Sigmoid colon (tissue), 7 donors: Measurements from ENCODE around the gene DLAT. TPM values are rescaled to one million over a fixed set of nuclear protein-coding genes. Genes with fewer than 3 reads are reported as not detected.
"Not testable (repeated sequence)": the region's sequence is repeated elsewhere in the genome, so short reads cannot be mapped to it uniquely, and the experiment has no call there.

Source experiments
- DNase-seq: peaks from one replicate; pipeline ENCODE4 v3.0.0-alpha.2; 2019
- H3K27ac ChIP-seq, 4 donors: fragments of 200-600 bp; sonication (generic); one replicate each; pipeline ENCODE4 v1.5.1; 2016 to 2019; ENCODE audit warnings: mild to moderate bottlenecking in 1 of 4
- H3K27me3 ChIP-seq, 3 donors: fragments of 200-600 bp; sonication (generic); one replicate each; pipeline ENCODE4 v1.5.1; 2019; ENCODE audit warnings: mild to moderate bottlenecking in 1 of 3
- H3K36me3 ChIP-seq, 4 donors: fragments of 200-600 bp; sonication (generic); one replicate each; pipeline ENCODE4 v1.5.1; 2016 to 2019
- H3K4me1 ChIP-seq, 4 donors: fragments of 200-600 bp; sonication (generic); one replicate each; pipeline ENCODE4 v1.5.1; 2017 to 2019
- H3K4me3 ChIP-seq, 4 donors: fragments of 200-600 bp; sonication (generic); one replicate each; pipeline ENCODE4 v1.5.1; 2017 to 2019; ENCODE audit warnings: mild to moderate bottlenecking in 2 of 4, moderate library complexity in 1 of 4
- H3K9me3 ChIP-seq, 4 donors: fragments of 200-600 bp in 3 of 4; sonication (generic) in 3 of 4; one replicate each; pipeline versions ENCODE4 v1.5.1 to v1.6.1; 2013 to 2019
- EP300 ChIP-seq, 4 donors: sonication (generic); formaldehyde crosslinking; IDR thresholded peaks; one replicate each; pipeline ENCODE4 v1.6.1; 2017; ENCODE audit warnings: antibody characterized with exemption in 4 of 4
- POLR2A ChIP-seq, 2 donors: fragments of 450-650 bp; IDR thresholded peaks; one replicate each; pipeline ENCODE4 v1.6.1; 2016; ENCODE audit warnings: antibody characterized with exemption in 2 of 2, mild to moderate bottlenecking in 2 of 2, moderate library complexity in 2 of 2
- POLR2AphosphoS5 ChIP-seq, 4 donors: sonication (generic); formaldehyde crosslinking; IDR thresholded peaks; one replicate each; pipeline ENCODE4 v1.6.1; 2017; ENCODE audit warnings: antibody characterized with exemption in 4 of 4
- WGBS, 2 donors: extraction: QIAGEN DNeasy Blood & Tissue Kit; methylation state at CpG; one replicate each; pipeline ENCODE4 v1.1.7; 2013; 5-methylcytosine and 5-hydroxymethylcytosine counted together
- intact Hi-C: fragments of 100-400 bp; cut with DNase I; formaldehyde crosslinking; loops from one replicate; pipeline ENCODE4 v1.15.1; 2023
- polyA plus RNA-seq, 3 donors: library from polyadenylated mRNA; stranded (reverse); fragments of 200-250 nt; gene quantifications; one replicate each; pipeline ENCODE4 v1.2.3, GENCODE V29; 2013
- total RNA-seq, 4 donors: library from RNA; depleted of rRNA; stranded (reverse); fragments of >200 nt; gene quantifications; one replicate each; pipeline ENCODE4 v1.1.0, GENCODE V29; 2016
- TF ChIP-seq, protein P1 (sequence below), 4 experiments: fragments of 450-650 bp in 3 of 4; fragments of 200-600 bp in 1 of 4; IDR thresholded peaks; one replicate each; pipeline ENCODE4 v1.5.1; 2016 to 2019; ENCODE audit warnings: antibody characterized with exemption in 4 of 4, mild to moderate bottlenecking in 3 of 4, moderate library complexity in 2 of 4
- donor health status: healthy with polysubstance abuse.
- donor health status: Bipolar disorder and iron deficiency.
- donor health status: healthy.

The DLAT gene
- total and polyA plus RNA-seq, 7 donors: 23.2 to 49.0 (median 27.3) TPM

- TF ChIP-seq, protein P1, sequence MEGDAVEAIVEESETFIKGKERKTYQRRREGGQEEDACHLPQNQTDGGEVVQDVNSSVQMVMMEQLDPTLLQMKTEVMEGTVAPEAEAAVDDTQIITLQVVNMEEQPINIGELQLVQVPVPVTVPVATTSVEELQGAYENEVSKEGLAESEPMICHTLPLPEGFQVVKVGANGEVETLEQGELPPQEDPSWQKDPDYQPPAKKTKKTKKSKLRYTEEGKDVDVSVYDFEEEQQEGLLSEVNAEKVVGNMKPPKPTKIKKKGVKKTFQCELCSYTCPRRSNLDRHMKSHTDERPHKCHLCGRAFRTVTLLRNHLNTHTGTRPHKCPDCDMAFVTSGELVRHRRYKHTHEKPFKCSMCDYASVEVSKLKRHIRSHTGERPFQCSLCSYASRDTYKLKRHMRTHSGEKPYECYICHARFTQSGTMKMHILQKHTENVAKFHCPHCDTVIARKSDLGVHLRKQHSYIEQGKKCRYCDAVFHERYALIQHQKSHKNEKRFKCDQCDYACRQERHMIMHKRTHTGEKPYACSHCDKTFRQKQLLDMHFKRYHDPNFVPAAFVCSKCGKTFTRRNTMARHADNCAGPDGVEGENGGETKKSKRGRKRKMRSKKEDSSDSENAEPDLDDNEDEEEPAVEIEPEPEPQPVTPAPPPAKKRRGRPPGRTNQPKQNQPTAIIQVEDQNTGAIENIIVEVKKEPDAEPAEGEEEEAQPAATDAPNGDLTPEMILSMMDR (IDR thresholded peaks at IDR 0.05): no peak
- TF ChIP-seq EP300 (IDR thresholded peaks at IDR 0.05): no peak
- no peak for TF ChIP-seq POLR2A (IDR thresholded peaks at IDR 0.05)
- no peak for TF ChIP-seq POLR2AphosphoS5 (IDR thresholded peaks at IDR 0.05)
- H3K27ac ChIP-seq: peak overlapping the region; percentile 92 to 94 (median 93)
- H3K9me3 ChIP-seq: no peaks in the 10 kb centered on the region
- no peak for DNase-seq
- WGBS, 2 donors: 5 to 6% methylated on average over 10 of the region's 10 CpGs
- intact Hi-C loops: no loop called here
- peak overlapping the region; percentile 76 to 88 (median 86) for H3K4me3 ChIP-seq
- H3K27me3 ChIP-seq: no peaks in the 10 kb centered on the region
- H3K36me3 ChIP-seq: peaks cover 7 to 51% (median 20%) of the 10 kb centered on the region in 4 donors
- peaks cover 0 to 14% (median 3%) of the 10 kb centered on the region in 4 donors for H3K4me1 ChIP-seq
Measured at GRCh38 chr11:112024178-112024772, 933 bp upstream of the DLAT start.

GRCh38 chr11:112025707-112026106 is 499 bp downstream of the DLAT start:
- Histone ChIP-seq H3K9me3 (no peaks in the 10 kb centered on the region), H3K27me3 (no peaks in the 10 kb centered on the region), H3K27ac (peak overlapping the region; percentile 92 to 94 (median 93)), H3K36me3 (peaks cover 0 to 51% (median 19%) of the 10 kb centered on the region in 4 donors), H3K4me1 (peaks cover 0 to 14% (median 3%) of the 10 kb centered on the region in 4 donors), H3K4me3 (peak overlapping the region; percentile 76 to 88 (median 86))
- 0% methylated on average over 8 of the region's 8 CpGs for WGBS, 2 donors
- intact Hi-C loops: loop anchor here (1.0 kb wide), 1 partner anchor 146 kb away; the partner anchor contains the start of genes CFAP68 and FDXACB1
- TF ChIP-seq, protein P1 (IDR thresholded peaks at IDR 0.05): no peak
- TF ChIP-seq POLR2AphosphoS5 (IDR thresholded peaks at IDR 0.05): no peak
- no peak for TF ChIP-seq EP300 (IDR thresholded peaks at IDR 0.05)
- TF ChIP-seq POLR2A (IDR thresholded peaks at IDR 0.05): no peak
- DNase-seq: no peak

DNA sequence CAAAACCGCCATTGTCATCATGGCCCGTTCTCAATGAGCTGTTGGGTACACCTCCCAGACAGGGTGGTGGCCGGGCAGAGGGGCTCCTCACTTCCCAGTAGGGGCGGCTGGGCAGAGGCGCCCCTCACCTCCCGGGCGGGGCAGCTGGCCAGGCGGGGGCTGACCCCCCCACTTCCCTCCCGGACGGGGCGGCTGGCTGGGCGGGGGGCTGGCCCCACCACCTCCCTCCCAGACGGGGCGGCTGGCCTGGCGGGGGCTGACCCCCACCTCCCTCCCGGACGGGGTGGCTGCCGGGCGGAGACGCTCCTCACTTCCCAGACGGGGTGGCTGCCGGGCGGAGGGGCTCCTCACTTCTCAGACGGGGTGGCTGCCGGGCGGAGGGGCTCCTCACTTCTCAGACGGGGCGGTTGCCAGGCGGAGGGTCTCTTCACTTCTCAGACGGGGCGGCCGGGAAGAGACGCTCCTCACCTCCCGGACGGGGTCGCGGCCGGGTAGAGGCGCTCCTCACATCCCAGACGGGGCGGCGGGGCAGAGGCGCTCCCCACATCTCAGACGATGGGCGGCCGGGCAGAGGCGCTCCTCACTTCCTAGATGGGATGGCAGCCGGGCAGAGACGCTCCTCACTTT is 1.7 kb downstream of the DLAT start:
- WGBS, 2 donors: 95 to 96% methylated on average over 41 to 47 of the region's 49 CpGs
- H3K9me3 ChIP-seq, intact Hi-C loops, H3K4me3 ChIP-seq, H3K27me3 ChIP-seq, H3K27ac ChIP-seq, DNase-seq: not testable (repeated sequence)
- H3K4me1 ChIP-seq: peaks cover 0 to 14% (median 3%) of the 10 kb centered on the region in 4 donors
- H3K36me3 ChIP-seq: peaks cover 0 to 51% (median 17%) of the 10 kb centered on the region in 4 donors

DNA sequence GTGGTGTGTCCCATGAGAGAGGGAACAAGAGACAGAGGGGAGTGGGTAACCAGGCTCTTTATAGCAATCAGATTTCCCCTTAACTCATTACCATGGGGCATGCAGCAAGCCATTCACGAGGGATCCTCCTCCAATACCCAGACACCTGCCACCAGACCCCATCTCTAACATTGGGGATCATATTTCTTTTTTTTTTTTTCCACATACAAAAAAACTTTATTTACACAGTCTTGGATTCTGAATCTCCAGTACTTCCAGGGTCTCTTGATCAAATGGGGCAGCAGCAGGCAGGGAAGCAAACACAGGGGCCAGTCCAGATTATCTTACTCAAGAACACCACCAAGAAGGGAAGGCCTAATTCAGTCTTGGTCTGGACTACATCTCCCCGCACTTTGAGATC is 4.3 kb downstream of the DLAT start:
- no peaks in the 10 kb centered on the region for H3K9me3 ChIP-seq
- peaks cover 0 to 60% (median 21%) of the 10 kb centered on the region in 4 donors for H3K36me3 ChIP-seq
- H3K4me3 ChIP-seq: no peak overlapping the region
- intact Hi-C loops: no loop called here
- no peak for DNase-seq
- H3K27ac ChIP-seq: no peak overlapping the region
- WGBS, 2 donors: 98 to 99% methylated on average over 2 of the region's 2 CpGs
- H3K4me1 ChIP-seq: peaks cover 0 to 11% (median 3%) of the 10 kb centered on the region in 4 donors
- no peaks in the 10 kb centered on the region for H3K27me3 ChIP-seq
- TF ChIP-seq POLR2AphosphoS5 (IDR thresholded peaks at IDR 0.05) (no peak), EP300 (IDR thresholded peaks at IDR 0.05) (no peak)

GRCh38 chr11:112033902-112034301 is 8.7 kb downstream of the DLAT start:
- no peaks in the 10 kb centered on the region for H3K4me1 ChIP-seq
- TF ChIP-seq, protein P1 (IDR thresholded peaks at IDR 0.05): no peak
- no peak for TF ChIP-seq POLR2AphosphoS5 (IDR thresholded peaks at IDR 0.05)
- peaks cover 0 to 90% (median 32%) of the 10 kb centered on the region in 4 donors for H3K36me3 ChIP-seq
- intact Hi-C loops: no loop called here
- H3K4me3 ChIP-seq: no peak overlapping the region
- H3K27ac ChIP-seq: no peak overlapping the region
- H3K9me3 ChIP-seq: no peaks in the 10 kb centered on the region
- WGBS, 2 donors: 94 to 96% methylated on average over 3 of the region's 3 CpGs
- DNase-seq: no peak
- H3K27me3 ChIP-seq: no peaks in the 10 kb centered on the region
